GM19372 (cell line): ENCODE measurements around the gene DUSP22.

Source experiments
- ATAC-seq: cut with Tn5 transposase; IDR thresholded peaks from one replicate; pipeline ENCODE4 v1.9.1; 2021; ENCODE audit warnings: mild to moderate bottlenecking, low read depth, moderate library complexity; ENCODE audit not compliant: unreplicated experiment

DUSP22 gene

DNA sequence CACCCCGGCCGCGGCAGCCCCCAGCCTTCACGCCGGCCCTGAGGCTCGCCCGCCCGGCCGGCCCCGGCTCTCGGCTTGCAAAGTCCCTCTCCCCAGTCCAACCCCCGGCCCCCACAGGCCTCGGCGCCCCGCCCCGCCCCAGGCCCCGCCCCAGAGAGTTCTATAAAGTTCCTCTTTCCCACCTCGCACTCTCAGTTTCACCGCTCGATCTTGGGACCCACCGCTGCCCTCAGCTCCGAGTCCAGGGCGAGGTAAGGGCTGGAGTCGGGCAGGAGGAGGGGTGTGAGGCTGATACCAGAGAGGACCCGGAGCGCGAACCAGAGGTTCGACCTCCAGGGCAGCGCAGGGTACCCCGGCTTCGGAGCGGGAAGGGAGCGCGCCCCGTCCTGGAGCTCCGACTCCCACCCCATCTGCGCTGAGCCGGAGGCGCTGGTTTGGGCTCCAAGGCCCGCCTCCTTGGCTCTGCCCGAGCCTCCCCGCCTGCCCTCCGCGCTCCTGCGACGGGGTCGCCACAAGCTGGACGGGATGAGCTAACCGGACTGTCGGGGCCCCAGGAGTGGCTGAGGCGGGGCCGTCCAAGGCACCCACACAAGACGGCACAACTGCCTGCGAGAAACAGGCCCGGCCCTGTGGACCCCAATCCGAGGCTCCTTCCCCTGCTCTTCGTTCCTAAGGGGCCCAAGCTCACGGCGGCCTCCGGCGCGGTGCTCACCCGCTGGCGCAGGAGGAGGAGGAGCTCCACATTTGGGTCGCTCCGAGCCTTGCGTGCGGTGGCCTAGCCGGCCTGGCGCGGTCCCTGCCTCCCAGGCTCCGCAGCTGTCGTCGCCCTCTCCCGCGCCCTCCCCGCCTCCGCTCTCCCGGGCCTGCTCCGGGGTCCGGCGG lies 99.5 kb downstream of the DUSP22 start, which contains the start of gene IRF4:
Gene IRF4 (plus strand): TSS at position 194 of the 882 bp plus-strand sequence. CDS start 1,401 bp downstream, outside the sequence.
- ATAC-seq, result peak; percentile 44

DNA sequence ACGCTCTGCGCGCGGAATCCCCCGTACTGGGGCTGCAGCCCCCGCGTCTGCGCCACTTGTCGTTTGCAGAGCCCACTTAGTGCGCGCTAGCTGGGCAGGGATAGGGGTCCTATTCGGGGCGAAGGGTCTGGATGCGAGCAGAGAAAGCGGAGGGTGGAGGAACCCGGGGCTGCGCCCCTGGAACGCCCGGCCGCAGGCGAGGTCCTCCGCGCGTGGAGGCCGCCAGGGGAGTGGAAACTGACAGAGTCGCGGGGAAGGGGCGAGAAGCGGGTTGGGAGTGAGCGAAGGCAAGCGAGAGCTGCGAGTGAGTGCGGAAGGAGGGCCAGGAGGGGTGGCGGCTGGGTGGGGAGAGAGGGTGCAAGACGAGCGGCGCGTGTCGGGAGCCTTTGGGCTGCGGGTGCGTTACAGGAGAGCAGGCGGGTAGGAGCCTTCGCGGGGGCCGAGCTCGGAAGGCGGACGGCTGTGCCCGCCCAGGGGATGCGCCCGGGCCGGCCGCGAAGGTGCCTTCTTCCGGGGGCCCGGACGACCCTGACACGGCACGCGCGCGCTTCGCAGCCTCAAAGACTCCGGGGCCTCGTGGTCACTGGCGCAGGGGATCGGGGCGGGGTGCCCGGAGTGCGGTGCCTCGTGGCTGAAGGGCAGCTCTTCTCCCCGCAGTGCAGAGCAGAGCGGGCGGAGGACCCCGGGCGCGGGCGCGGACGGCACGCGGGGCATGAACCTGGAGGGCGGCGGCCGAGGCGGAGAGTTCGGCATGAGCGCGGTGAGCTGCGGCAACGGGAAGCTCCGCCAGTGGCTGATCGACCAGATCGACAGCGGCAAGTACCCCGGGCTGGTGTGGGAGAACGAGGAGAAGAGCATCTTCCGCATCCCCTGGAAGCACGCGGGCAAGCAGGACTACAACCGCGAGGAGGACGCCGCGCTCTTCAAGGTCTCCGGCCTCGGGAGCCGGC lies 100.4 kb downstream of the DUSP22 start:
- ATAC-seq, result no peak

DNA sequence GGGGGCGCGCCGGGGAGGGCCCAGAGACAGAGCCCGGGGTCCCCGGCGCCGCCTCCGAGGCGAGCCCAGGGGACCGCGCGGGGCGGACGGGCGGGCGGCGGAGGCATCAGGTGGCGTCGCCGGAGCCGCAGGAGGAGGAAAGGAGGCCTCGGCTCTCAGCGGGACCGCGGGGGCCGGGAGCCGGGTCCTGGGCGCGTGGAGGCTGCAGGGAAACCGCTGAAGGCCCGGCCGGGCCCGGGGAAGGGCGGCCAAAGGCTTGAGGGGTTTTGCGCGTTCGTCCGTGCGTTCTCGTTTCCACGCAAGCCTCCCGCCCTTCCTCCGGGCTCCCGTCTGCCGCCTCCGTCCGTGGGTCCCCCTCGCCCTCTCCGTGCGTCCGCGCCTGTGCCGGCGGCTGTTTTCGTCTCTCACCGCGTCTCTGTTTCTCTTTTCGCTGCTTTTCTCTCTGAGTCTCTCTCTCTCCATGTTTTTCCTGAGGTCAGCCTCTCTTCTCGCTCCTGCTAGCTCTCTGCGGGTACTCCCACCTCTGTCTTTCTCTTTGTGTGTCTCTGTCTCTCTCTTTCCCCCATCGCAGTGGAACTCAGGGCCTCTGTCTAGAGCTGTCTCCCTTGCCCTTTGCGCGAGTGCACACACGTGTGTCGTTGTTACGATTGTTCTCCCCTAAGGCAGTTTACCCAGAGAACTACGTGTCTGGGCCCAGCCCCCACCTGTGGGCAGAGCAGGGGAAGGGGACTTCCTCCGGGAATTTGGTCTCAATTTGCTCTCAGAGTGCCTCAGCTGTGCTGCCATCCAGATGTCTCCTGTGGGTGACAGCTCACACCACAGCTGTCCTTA lies 101.3 kb downstream of the DUSP22 start:
- ATAC-seq, result no peak

DNA sequence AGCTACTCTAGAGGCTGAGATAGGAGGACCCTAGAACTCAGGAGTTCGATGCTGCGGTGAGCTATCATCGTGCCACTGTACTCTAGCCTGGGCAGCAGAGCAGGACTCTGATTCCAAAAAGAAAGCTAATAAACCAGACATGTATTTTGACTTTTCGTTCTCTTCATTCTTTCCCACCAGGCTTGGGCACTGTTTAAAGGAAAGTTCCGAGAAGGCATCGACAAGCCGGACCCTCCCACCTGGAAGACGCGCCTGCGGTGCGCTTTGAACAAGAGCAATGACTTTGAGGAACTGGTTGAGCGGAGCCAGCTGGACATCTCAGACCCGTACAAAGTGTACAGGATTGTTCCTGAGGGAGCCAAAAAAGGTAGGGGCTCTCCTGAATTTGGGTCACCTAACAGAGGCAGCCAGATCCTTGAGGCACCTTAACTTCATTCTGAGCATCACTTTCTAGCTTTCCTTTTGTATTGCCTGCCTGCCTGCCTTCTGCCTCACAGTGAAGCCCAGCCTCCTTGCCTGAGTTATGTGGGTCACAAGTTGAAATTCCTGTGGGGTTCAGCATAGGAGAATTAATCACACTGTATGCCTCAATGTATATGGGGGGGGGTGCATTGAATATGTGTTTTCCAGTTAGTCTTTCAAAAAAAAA lies 102.5 kb downstream of the DUSP22 start:
- ATAC-seq, result no peak

DNA sequence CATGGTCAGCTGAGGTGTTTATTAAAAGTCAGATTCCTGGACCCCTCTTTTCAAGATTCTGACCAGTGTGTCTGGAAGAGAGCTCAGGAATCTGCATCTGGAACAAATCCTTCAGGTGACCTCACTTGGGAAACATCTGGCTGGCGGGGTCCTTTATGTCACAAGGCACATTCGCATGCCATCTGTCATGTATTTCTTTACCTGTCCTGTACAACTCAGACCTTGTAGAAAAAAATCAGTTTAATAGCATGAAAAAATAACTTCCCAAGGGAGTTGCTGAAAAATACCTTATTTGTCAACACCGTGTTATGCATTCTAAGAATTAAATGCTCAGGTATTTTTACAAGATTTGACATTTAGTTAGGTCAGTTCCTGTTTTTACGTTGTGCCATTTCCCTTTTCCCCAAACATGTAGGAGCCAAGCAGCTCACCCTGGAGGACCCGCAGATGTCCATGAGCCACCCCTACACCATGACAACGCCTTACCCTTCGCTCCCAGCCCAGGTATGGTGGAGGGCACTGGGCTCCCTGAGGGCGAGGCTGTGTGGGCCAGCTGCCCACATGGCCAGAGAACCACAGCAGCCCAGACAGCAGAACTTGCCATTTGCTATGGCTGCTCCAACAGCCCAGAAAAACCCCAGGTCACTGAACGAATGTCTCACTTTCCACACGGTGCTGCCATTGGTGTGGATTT lies 103.3 kb downstream of the DUSP22 start:
- ATAC-seq, result no peak

DNA sequence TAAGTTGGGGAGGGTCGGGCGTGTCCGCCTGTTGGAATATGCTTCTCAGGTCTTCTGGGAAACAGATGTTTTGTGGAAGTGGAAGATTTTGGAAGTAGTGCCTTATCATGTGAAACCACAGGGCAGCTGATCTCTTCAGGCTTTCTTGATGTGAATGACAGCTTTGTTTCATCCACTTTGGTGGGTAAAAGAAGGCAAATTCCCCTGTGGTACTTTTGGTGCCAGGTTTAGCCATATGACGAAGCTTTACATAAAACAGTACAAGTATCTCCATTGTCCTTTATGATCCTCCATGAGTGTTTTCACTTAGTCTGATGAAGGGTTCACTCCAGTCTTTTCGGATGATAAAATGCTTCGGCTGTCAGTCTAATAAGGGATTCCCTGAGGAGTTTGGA lies 103.8 kb downstream of the DUSP22 start:
- ATAC-seq, result no peak

DNA sequence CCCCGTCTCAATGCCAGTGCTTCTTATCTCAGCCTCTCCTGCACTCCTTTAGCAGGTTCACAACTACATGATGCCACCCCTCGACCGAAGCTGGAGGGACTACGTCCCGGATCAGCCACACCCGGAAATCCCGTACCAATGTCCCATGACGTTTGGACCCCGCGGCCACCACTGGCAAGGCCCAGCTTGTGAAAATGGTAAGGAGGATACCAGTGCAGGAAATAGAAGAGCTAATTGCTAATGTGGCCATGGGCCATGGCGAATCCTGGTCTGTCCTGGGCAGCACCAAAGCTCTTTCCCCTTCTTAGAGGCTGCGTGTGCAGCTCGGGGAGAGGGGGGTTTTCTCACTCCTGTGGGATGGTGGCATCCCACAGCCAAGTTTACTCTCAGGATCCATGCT lies 104.8 kb downstream of the DUSP22 start:
- ATAC-seq, result no peak

DNA sequence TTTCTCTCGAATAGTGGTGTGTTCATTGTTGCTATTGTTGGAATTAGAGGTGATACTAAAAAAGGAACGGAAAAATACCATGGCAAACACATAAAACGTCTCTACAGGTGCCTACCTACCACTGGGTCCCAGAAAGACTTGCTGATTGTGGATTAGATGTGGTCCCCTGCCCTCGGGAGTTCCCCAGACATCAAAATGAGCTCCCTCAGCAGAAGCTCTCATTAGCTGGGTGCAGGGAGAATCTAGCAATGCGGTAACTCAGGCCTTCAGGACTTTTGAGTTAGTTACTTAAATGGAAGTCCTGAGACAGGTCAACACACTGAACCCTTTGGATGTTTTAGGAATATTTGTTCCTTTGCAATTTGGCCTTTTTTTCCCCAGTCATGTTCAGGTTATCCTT lies 105.3 kb downstream of the DUSP22 start:
- ATAC-seq, result no peak

DNA sequence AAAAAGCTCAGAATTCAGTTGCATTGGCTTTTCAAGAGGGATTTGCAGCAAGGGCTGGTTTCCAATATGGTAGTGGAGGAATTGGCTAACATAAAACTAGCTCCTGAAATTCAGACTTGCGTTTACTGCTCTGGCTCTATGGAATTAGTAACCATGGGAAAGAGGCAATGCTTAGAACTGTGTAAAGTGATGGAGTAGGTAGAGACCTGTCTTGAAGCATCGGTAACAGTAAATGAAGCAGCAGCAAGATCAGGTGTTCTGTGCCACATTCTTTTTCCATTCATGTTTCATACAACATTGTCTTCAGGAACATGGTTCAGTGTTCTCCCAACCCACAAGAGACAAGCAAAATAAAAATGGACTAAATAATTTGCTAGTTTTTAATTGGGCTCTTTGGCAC lies 105.8 kb downstream of the DUSP22 start:
- no peak for ATAC-seq

DNA sequence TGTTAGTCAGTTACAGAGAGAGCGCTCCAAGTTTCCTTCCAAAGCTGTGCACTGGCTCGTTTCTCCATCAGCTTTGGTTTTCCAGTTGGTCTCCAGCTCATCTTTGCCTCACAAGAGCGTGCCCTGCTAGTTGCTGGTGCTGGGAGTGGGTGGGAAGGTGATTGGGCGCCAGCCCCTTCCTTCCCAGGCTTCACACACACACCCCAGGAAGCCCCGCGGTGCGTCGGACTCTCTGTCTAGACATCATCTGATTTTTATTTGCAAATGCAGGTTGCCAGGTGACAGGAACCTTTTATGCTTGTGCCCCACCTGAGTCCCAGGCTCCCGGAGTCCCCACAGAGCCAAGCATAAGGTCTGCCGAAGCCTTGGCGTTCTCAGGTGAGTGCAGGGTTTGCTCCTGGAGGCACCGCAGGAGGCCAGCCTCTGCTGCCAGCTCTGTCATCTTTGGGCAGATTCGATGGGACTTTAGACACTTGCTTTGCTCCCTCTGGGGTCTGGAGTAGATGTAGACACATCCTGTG lies 106.3 kb downstream of the DUSP22 start:
- no peak for ATAC-seq

DNA sequence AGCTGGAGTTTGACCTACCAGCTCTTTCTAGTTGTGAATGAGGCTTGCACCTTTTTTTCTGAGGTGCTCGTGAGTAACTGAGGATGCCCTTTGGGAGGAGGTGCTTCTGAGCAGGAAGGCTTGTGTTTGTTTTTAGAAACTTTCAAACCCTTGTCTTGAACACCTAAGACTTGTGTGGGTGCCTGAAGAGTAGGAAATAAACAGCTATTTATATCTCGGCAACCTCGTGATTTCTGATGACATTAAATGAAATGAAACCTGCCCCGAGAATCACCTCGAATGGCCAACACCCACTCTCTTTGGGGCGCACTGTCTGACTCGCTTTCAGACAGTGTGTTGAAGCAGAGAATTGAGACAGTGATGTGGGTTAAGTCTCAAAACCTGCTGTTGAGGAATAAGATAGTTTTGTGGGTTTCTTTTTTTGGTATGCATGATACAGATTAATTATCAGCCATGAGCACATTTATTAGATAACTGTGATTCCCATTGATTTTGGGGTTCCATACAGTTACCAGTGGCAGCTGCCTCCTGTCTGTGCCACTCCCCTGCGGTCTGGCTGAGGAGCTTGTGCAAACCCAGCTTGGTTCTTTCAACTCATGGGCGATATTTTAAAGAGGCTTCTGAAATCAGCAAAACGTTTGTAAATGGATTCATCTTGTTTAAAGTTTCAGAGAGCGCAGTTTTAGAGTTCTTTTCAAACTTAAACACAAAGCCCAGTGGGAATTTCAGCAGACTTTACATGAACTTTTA lies 107.7 kb downstream of the DUSP22 start:
- ATAC-seq, result peak; percentile 64

DNA sequence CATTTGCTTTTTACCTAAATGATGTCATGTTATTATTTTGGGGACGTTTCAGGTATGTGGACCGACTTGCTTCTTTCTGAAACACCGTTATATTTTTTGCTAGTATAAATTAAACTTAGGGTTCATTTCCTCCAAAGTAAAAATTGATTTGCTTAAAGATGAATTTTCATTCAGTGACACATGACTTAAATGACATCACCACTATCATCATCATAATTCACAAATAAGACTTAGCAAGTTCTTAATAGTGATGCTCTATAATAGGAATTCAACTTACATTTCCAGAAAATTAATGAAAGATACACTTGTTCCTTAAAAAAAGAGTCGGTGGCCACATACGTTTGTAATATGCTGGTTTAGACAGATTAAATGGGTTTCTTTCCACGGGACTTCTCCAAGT lies 108.5 kb downstream of the DUSP22 start:
- ATAC-seq, result no peak
